K562 (cell line): ENCODE measurements around the gene MITF. TPM values are rescaled to one million over a fixed set of nuclear protein-coding genes. Genes with fewer than 3 reads are reported as not detected.

ENCODE experiments used
- CLOCK ChIP-seq: fragments of 250-450 bp; sonication (Bioruptor Pico); IDR thresholded peaks from 2 replicates; pipeline ENCODE4 v1.4.0; 2020; ENCODE audit warnings: mild to moderate bottlenecking, moderate library complexity, borderline replicate concordance
- CTCF ChIP-seq, 3 experiments: IDR thresholded peaks in 2 of 3; conservative IDR thresholded peaks in 1 of 3; 2 replicates each; pipeline ENCODE4 v1.5.1; 2011 to 2012; ENCODE audit warnings: low read length in 3 of 3, mild to moderate bottlenecking in 3 of 3, control low read depth in 2 of 3, improper control_type of control experiment in 1 of 3, inconsistent platforms in 1 of 3, low read depth in 1 of 3, mixed read lengths in 1 of 3, moderate library complexity in 1 of 3; ENCODE audit not compliant: insufficient read depth in 2 of 3
- ESRRB ChIP-seq: fragments of 250-450 bp; sonication (Bioruptor Pico); IDR thresholded peaks from 2 replicates; pipeline ENCODE4 v1.5.0; 2020; ENCODE audit warnings: mild to moderate bottlenecking, moderate library complexity, borderline replicate concordance
- EWSR1 ChIP-seq: fragments of 450-650 bp; IDR thresholded peaks from 2 replicates; pipeline ENCODE4 v1.6.1; 2018; ENCODE audit warnings: borderline replicate concordance, mild to moderate bottlenecking, low read depth, moderate library complexity; ENCODE audit not compliant: partially characterized antibody
- GATAD2B ChIP-seq: fragments of 450-650 bp; IDR thresholded peaks from 2 replicates; pipeline ENCODE4 v1.6.1; 2017; ENCODE audit warnings: mild to moderate bottlenecking, borderline replicate concordance
- HDAC2 ChIP-seq: fragments of 450-650 bp; IDR thresholded peaks from 2 replicates; pipeline ENCODE4 v1.6.1; 2016; ENCODE audit warnings: mild to moderate bottlenecking
- MAX ChIP-seq: sonication (generic); formaldehyde crosslinking; IDR thresholded peaks from 2 replicates; pipeline ENCODE4 v1.9.0; 2022; ENCODE audit warnings: mild to moderate bottlenecking, missing genetic modification reagents
- OTX1 ChIP-seq: fragments of 450-650 bp; formaldehyde crosslinking; IDR thresholded peaks from 2 replicates; pipeline ENCODE4 v1.4.0; 2022; ENCODE audit warnings: mild to moderate bottlenecking
- PHF20 ChIP-seq: fragments of 450-650 bp; IDR thresholded peaks from 2 replicates; pipeline ENCODE4 v1.6.1; 2018; ENCODE audit not compliant: partially characterized antibody
- RBM17 ChIP-seq: fragments of 200-400 bp; formaldehyde crosslinking; IDR thresholded peaks from 2 replicates; pipeline ENCODE4 v1.6.1; 2017; ENCODE audit warnings: low read depth, mild to moderate bottlenecking, low read length, borderline replicate concordance
- RFX1 ChIP-seq: fragments of 450-650 bp; IDR thresholded peaks from 2 replicates; pipeline ENCODE4 v1.6.1; 2016; ENCODE audit warnings: mild to moderate bottlenecking, moderate library complexity
- STAG1 ChIP-seq: sonication (generic); formaldehyde crosslinking; IDR thresholded peaks from 2 replicates; pipeline ENCODE4 v1.5.0; 2020; ENCODE audit warnings: missing genetic modification reagents, borderline replicate concordance
- ZNF224 ChIP-seq: sonication (generic); formaldehyde crosslinking; IDR thresholded peaks from 2 replicates; pipeline ENCODE4 v1.8.0; 2022; ENCODE audit warnings: mild to moderate bottlenecking, missing genetic modification reagents
- ZNF507 ChIP-seq: conservative IDR thresholded peaks from 2 replicates; pipeline ENCODE4 v1.6.1; 2017; ENCODE audit warnings: missing genetic modification characterization, missing compliant biosample characterization
- ZNF592 ChIP-seq: fragments of 450-650 bp; IDR thresholded peaks from 2 replicates; pipeline ENCODE4 v1.6.1; 2017; ENCODE audit warnings: antibody characterized with exemption, mild to moderate bottlenecking
- polyA plus RNA-seq, 8 experiments: library from polyadenylated mRNA; depleted of rRNA in 4 of 8; stranded (reverse) in 5 of 8; unstranded in 3 of 8; fragments of >200 nt; fragmentation: Nextera tagmentation in 2 of 8; fragmentation: Illumina TruSeq in 1 of 8; extraction: Ambion mirVana in 2 of 8; extraction: Trizol in 1 of 8; gene quantifications; 2 replicates each; pipeline versions ENCODE4 v1.2.1 to v1.2.3, GENCODE V29; 2011 to 2014; ENCODE audit warnings: inconsistent platforms in 1 of 8, missing spikeins in 1 of 8
- total RNA-seq, 7 experiments: library from RNA; depleted of rRNA in 6 of 7; stranded (reverse); fragments of >200 nt in 6 of 7; fragmentation: Illumina TruSeq in 2 of 7; extraction: Trizol in 2 of 7; gene quantifications; 2 replicates each; pipeline versions ENCODE4 v1.2.1 to v1.2.3, GENCODE V29; 2011 to 2021; ENCODE audit warnings: low replicate concordance in 1 of 7

Gene MITF
- total and polyA plus RNA-seq, 9 of the 15 experiments (the other 6 are each of a cell fraction or from before 2014, with no cell fraction given) = 5.6 to 14.9 (median 11.1) TPM

GRCh38 chr3:69999140-70000027 lies 260.1 kb downstream of the MITF start, which contains the start of gene SAMMSON (continued):
- TF ChIP-seq EWSR1 (no peak), GATAD2B (no peak), HDAC2 (no peak; the same call in 1 of the 2 replicates), RFX1 (no peak), CLOCK (CRISPR knock-in tag) (no peak), MAX (CRISPR knock-in tag) (peak; percentile 74), ESRRB (CRISPR knock-in tag) (no peak), ZNF224 (CRISPR knock-in tag) (no peak), ZNF592 (peak; percentile 43; the same call in 1 of the 2 replicates), OTX1 (CRISPR knock-in tag) (no peak), PHF20 (no peak), RBM17 (no peak), ZNF507 (no peak), STAG1 (CRISPR knock-in tag) (no peak), CTCF (IDR thresholded peaks at IDR 0.05 in 2 of 3, conservative IDR thresholded peaks at IDR 0.05 in 1 of 3; ENCODE audit: insufficient read depth in 2 of 3, low read depth in 1 of 3, low read length in 3 of 3) (0 out of 6 replicates have a peak, but pooled peaks of 1 of the 3 experiments have one; percentile 9)
